HG02840 (cell line): ENCODE results near the gene TRIM44.
"Not testable (repeated sequence)": the region's sequence is repeated elsewhere in the genome, so short reads cannot be mapped to it uniquely, and the experiment has no call there.

Source experiments
- ATAC-seq: cut with Tn5 transposase; IDR thresholded peaks from one replicate; pipeline ENCODE4 v1.9.1; 2021; ENCODE audit warnings: mild to moderate bottlenecking, moderate library complexity, moderate number of reproducible peaks; ENCODE audit not compliant: unreplicated experiment, low FRiP score

The TRIM44 gene

DNA sequence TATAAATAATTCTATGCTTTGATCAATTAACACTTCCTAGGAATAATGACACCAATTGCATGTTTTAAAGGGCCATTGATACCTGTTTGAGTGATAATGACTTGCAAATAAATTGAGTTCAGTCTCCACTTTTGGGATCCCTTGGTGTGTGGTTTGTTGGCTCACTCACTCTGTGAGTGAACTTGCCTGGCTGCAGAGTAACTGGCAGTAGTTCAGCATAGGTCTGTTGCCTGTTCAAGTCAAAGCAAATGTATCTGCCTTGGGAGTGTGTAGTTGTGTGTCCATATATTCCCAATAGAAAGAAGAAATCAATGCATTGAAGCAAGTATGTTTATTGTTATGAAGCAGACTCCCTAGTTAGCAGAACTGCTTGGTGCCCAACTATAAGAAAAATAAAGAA lies 49.3 kb downstream of the TRIM44 start:
- ATAC-seq = no peak

DNA sequence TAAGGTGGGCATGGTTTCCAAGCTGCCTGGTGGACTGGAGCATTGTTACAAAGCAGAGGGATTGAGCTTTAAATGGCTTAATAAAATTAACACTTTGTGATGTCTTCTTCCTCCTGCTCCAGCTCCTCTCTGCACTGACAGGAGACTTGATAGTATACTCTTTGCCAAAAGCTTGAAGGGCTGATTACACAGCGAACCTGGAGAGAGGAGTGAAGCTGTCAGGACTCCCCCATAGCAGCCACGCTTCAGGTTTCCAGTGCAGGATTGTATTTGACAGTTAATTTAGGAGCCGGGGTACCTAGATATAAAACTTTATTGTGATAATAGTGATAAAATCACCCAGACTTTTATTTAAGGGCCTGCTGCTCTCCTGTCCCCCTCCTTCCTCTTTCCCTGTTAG lies 50.0 kb downstream of the TRIM44 start:
- no peak for ATAC-seq

DNA sequence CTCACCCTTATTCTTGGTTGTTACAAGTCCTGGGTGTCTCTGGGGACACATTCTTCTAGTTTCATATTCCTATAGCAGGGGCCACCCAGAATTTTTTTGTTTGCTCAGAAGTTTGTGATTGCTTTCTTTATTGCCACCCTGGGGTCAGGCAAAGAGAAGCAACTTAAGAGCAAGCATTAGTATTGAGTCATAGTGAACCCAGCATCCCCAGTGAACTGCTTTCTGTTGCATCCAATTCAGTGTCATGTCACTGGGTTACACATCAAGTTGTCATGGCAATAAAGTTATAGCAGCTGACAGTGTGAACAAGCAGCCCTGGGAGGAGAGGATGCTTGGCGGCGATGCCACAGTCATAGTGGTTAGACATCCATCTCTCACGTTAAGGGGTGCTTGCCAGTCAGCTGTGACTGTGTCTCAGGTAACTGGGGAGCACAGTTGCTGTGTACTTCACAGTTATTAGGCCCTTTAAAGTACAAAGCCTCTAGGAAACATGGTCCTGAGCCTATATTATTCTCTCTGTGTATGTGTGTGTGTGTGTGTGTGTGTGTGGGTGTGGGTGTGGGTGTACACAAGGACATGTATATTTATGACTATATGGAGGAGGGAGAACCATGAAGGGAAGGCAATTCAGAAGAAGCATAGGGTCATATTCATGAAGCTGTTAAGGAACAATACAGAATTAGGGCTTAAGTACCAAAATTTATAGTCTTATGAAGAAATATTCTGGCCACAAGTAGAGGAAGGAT lies 52.5 kb downstream of the TRIM44 start:
- peak; percentile 88 for ATAC-seq

DNA sequence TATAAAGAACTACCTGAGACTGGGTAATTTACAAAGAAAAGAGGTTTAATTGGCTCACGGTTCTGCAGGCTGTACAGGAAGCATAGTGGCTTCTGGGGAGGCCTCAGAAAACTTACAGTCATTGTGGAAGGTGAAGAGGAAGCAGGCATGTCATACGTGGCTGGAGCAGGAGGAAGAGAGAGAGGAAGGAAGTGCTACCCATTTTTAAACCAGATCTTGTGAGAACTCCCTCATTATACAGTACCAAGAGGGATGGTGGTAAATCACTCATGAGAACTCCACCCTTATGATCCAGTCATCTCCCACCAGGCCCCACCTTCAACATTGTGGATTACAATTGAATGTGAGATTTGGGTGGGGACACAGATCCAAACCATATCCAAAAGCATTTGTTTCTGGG lies 53.1 kb downstream of the TRIM44 start:
- not testable (repeated sequence) for ATAC-seq

DNA sequence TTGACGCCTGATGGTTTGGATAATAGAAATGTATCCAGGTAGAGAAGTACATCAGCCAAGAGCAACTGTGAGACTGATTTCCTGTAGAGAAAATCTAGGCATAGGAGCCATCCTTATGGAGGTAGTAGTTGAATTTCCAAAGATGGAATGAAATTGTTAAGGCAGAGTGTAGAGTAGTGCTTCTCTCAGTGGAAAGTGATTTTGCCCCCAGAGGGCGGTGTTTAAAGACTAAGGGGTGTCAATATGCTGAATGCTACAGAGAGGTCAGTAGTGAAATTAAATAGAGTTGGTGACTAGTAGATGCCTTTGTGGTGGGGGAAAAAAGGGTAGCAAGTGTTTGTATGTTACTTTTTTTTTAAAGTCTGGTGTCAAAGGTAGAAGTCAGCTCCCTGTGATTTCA lies 54.5 kb downstream of the TRIM44 start:
- ATAC-seq = no peak

DNA sequence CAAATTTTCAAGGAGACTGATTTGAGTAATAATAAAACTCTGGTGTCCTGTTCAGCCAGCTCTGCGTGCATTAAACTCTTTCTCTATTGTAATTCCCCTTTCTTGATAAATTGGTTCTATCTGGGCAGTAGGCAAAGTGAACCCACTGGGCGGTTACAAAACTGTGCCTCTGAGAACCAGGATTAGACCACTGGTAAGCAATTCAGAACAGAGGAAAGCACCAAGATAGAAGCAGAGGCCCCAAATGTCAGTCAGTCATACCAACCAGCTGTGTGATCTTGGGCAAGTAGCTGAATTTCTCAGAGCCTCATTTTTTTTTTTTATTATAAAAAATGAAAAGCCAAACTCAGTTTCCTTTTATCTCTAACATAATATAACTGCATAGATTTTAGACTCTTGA lies 54.9 kb downstream of the TRIM44 start:
- no peak for ATAC-seq

DNA sequence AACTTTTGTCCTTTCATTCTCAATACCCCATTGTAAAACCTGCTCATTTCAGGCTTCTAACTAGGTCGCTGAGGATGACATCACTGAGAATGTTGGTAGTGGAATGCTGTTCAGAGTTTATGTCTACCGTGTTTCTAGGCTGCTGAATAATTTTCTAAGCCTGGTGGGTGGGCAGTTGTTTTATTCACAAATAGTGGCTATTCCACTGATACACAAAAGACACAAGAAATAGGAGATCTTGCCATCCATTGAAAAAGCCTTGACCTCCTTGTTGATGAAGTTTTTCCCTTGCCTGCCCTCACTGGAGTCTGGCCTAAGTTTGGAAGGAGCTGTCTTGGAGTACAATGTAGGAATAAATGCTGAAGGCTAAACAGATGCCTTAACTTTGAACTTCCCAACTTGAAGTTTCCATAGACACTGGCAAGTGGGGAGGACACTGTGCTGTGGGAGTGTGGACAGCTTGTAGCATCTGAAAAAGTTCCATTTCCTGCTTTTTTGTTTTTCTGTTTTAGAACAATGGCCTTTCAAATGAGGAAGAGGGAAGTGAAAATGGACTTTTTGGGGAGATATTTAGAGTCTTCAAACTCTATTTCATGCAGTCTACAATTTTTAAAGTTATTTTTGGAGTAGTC lies 59.2 kb downstream of the TRIM44 start:
- ATAC-seq = no peak

DNA sequence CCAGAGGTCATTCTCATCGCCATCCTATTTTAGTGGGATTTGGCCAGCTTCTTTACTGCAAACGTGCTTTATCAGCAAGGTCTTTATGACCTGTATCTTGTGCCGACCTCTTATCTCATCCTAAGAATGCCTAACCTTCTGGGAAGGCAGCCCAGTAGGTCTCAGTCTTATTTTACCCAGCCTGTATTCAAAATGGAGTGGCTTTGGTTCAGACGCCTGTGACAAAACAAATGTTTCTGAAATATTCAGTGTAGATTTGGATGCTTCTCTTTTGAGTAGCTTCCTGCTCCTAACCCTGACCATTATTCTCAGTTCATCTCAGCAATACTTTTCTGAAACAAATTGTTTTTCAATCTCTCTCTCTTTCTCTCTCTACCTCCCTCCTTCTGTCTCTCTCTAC lies 60.1 kb downstream of the TRIM44 start:
- ATAC-seq = no peak

DNA sequence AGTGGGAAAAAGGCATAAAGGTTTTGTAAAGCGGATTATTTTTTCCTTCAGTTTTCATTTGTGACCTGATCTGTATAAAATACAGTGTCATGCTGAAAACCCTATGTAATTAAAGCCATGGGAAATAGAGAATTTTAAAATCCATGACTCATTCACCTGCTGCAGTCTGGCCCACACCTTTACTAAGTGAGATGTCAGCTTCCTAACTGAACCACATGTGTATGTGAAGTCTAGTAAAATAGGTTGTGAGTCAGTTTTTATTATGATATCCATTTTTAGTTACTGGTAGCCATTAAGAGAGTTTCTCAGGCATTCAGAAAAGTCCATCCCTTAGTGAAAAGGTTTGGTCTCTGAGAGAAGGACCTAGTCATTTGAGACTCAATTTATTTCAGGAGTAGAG lies 60.9 kb downstream of the TRIM44 start:
- ATAC-seq = no peak

DNA sequence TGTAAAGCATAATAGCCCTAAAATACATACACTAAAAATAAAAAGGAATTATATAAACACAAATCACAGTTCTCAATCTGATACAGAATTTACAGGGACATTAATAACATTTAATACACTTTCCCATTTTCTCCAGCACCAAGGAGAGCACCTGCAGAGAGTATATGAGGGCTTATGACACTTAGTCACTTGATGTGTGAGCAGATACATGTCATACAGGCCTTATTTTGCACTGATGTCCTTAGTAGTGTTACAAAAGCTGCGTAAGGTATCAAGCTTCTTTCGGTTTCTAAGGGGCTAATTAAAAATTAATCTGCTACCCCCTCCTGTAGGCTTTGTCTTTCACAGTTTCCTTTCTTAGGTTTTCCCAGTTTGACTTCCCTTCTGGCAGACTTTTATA lies 61.3 kb downstream of the TRIM44 start:
- no peak for ATAC-seq

DNA sequence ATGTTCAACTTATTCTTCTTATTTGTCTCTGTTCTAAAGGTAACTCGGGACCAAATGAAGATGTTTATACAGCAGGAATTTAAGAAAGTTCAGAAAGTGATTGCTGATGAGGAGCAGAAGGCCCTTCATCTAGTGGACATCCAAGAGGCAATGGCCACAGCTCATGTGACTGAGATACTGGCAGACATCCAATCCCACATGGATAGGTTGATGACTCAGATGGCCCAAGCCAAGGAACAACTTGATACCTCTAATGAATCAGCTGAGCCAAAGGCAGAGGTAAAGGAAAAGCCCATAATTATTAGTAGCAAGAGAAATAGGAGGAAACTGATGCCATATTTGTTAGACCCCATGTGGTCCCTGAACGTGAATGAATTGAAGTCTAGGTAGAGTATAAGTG lies 63.3 kb downstream of the TRIM44 start:
- no peak for ATAC-seq

DNA sequence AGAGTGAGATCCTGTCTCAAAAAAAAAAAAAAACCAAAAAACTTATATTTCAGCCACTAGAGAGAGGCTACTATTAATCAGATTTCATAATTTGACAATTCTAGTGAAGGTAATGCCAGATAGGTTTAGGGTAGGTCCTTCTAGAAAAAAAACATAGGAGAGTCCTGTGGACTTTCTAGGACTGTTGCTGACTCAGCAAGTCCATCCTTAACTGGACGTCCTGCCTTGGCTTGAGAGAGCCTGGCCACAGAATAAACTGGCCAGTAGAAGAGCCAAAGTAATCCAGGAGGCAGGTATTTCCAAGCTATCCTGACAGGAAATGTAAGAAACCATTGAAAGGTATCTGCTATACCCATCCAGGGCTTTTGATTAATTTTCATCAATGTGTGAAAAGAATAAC lies 64.6 kb downstream of the TRIM44 start:
- ATAC-seq = no peak

DNA sequence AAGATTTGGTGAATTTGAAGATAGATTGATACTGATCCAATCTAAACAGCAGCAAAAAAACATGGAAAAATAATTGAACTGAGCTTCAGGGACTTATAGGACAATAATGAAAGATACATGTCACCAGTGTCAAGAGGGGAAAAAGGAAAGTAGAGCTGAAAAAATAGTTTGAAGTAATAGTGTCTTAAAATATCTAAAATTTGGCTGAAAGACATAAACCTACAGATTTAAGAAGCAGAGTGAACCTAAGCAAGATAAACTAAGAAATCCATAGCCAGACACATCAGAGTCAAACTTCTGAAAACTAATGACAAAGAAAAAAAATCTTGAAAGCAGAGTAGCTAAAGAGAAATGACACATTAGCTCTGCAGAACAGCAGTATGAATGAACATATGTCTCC lies 67.7 kb downstream of the TRIM44 start:
- no peak for ATAC-seq

DNA sequence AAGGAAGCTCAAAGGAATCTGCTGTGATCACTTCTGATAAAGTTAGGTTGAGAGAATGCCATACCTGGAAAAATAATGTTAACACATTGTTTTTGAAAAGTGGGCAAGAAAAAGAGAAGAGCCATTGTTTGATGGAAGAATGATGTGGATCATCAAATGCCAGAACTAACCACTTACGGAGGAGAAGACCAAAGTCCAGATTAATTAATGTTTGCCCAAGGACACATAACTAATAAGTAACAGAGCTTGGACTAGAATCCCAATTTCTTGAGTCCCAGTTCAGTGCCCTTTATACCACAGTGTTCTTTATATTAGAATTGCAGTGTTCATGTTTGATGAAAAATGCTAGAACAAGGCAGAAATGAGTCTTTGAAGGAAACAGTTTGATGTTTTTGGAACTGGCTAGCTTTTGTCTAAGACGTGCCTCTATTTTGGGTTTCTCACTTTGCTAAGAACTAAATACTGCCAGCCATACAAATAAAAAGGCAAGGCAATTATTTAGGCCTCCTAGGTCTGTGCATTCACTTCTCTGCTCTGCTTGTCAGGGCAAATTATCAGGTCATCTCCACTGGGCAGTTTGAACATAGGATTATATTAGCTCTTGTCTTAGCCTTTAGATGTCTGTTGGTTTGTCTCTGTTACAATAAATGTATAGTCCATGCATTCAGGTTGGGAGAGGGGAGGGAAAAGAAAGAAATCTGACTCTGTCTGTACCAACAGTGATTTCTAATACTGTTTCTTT lies 72.3 kb downstream of the TRIM44 start:
- no peak for ATAC-seq

DNA sequence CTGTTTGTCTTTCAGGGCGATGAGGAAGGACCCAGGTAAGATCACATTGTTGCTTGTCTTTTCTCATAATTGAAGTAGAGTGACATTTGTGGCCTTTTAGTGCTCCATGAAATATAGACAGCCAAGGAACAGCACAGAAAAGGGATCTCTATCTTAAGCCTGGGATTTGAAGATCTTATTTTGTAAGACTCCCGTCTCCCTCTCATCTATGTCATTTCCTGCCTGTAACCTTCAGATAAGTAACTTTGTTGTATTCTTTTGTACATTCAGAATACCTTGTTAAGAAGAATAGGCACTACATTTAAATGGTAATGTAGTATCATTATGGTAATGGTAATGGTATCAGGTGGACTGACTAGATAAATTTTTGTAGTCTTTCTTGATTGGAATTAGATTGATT lies 72.8 kb downstream of the TRIM44 start:
- no peak for ATAC-seq

DNA sequence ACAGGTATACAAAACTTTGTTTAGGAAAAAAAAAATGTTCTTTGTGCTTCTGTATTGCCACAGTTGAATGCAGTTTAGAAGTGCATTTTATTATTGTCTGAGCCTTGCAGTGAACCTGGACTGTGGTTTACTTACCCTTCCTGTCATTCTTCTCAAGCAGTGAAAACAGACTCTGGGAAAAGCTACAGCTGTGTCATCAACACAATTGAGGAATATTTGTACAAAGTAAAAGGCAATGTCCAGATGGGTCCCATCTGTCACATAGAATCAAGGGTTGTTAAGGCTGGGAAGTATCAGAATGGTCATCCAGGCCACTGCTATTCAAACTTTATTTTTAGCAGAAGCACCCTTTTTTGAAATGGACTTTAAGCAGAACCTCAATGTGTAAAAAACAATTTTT lies 73.3 kb downstream of the TRIM44 start:
- ATAC-seq = no peak

DNA sequence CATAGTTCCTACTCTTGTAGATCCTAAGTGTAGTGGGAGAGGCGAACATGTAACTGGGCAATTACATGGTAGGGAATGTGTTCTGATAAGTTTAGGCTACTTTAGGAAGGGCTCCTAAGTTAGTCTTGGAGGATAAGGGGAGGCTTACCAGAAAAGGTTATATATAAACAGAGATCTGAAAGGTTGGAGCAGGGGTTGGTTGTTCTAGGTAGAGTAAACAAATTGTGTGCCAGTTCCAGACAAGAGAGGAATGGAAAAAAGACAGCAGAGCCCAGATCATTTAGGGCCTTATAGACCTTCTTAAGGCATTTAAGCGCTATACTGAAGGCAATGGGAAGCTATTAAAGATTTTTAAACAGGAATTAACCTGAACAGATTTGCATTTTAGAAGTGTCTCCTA lies 74.4 kb downstream of the TRIM44 start:
- no peak for ATAC-seq

DNA sequence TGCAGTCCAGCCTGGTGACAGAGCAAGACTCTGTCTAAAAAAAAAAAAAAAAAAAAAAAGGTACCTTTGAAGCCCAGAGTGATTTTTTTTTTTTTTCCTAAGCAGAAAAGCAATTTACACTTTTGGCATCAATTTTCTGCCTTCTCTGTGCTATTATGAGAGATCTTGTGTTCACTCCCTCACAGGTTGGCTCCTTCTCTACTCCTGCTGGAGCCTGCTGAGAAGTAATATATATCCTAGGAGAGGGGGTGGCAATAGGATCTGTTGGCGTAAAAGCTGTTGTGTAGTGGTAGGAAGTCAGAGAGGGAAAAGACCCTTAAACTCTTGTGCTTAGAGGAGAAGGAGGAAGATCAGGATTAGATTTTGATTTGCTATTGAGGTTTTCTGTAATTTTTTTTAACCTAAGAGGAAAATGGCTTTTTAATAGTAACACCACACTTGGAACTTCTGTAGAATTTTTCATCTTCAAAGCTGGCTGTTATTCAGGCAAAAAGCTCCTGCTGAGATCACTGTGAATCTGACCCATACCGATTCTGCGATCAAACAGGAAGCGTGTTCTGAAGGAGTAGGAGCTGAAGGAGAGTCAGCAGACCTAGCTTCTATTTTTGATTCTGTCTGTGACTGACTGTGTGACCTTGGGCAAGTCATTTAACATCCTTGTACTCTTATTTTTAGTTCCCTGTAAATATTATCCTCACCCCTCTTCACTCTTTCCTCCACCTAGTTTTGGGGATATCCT lies 77.7 kb downstream of the TRIM44 start:
- ATAC-seq = no peak

DNA sequence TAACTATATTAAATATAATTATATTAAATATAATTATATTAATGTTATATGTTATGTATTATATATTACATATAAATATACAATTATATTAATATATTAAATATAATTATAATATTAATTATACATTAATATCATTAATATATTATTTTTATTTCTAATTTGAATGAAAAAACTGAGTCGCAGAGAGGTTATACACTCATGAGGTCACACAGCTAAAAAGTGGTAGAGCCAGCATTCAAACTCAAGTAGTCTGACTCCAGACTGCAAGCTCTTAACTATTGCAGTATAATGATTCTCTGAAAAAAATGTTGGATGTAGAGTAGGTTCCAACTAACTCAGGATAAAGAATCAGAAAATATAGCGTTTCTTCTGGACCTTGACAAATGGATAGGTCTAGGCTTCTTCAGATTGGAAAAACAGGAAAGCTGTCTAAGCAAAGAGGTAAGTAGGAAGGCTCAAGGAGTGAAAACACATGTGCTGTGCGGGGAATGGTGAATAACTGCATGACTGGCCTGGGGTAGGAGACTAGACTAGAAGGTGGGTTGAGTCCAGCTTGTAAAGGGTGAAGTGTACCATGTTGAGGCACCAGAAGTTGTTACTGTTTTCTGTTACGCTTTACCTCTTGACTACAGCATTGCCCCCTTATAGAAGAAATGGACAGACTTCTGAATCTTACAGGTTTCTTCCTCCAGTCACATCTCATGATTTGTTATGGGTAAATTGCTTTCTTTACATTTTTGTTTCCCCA lies 80.3 kb downstream of the TRIM44 start:
- no peak for ATAC-seq

DNA sequence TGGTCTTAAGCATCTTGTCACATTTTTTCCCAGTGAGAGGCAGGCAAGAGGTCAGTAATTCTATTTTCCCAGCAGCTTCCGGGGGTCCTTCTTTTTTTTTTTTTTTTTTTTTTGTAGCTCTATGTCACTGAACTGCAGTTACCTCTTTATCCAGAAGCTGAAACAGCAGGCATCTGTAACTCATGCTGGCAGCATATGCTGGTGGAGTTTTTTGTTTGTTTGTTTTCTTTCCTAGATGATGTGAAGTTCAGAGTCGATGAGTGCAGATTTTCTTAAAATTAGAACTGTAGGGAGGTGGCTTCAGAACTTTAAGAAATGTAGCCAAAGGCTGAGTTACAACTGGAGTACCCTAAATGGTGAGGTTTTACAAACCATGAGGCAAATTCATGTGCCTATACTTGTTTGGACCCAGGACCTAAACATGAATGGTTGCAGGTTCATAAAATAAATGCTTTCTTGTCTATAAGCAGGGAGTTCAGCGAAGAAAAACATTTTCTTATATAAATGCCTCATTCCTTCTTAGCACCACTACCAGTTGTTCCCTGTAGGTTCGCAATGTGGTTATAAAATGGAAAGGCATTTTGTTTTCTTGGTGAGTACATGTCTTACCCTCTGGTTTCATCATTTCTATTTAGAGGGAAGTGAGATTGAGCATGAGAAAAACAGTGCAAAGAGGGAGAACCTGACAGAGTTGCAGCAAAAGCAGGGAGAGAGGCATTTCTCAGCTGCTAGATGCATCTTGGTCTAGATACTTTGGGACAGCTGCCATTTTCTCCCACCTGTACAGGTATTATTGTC lies 84.0 kb downstream of the TRIM44 start:
- no peak for ATAC-seq
